CD4-positive, alpha-beta T cell treated with Interleukin-17A for 1 hour (primary cell): ENCODE data around the gene PYGO2.

Source experiments
- DNase-seq: peaks from one replicate; pipeline ENCODE4 v3.0.0-alpha.2; 2020

PYGO2 gene

GRCh38 chr1:154959426-154959780 lies 2.2 kb downstream of the PYGO2 start:
- DNase-seq: no peak

DNA sequence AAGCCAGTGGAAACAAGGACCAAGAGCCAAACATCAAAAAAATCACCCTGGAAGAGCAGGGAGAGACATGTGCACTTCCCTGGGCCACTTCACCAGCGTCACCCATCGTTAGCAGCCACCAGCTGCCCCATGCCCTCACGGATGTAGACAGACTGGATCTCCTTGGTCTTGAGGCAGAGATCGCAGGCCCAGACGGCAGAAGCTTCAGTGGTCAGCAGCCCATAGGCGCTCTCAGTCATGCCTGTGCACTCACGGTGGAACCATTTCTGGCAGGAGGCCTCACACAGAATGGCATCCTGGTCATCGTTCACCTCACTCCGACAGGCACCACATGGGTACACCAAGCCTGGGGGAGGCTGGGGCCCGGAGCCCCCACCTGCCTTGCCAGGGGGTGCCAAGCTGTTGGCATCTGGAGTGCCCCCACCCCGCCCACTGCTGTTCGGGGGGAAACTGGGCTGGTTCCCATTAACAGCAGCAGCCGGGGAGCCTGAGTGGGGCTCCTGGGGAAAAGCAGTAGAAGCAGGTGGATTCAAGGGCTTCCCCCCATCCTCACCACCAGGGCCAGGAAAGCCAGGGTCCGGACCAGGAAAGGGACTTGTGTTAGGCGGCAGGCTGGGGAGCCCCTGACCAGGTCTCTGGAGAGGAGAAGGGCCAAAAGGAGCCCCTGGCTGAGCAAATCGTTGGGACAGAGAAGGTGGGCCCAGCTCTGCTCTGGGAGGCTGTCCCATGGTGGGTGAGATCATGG lies 2.7 kb downstream of the PYGO2 start:
- DNase-seq: no peak

DNA sequence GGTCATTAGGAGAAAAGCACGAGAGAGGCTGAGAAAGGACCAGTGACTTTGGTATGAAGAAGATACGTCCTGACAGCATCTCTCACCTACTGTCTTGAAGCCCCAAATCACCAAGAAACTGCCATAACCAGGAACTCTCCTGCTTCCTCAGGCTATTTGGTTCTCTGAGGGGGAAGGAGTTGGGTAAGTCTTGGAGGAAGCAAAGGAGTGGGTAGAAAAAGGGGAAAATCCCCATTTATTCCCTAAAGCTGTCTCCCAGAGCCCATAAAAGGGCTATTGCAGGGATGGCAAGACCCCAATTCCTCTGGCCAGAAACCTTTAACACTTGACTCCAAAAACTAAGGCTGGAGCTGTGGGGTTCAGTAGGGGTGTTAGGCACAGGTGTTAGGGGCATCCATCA lies 3.5 kb downstream of the PYGO2 start:
- no peak for DNase-seq

DNA sequence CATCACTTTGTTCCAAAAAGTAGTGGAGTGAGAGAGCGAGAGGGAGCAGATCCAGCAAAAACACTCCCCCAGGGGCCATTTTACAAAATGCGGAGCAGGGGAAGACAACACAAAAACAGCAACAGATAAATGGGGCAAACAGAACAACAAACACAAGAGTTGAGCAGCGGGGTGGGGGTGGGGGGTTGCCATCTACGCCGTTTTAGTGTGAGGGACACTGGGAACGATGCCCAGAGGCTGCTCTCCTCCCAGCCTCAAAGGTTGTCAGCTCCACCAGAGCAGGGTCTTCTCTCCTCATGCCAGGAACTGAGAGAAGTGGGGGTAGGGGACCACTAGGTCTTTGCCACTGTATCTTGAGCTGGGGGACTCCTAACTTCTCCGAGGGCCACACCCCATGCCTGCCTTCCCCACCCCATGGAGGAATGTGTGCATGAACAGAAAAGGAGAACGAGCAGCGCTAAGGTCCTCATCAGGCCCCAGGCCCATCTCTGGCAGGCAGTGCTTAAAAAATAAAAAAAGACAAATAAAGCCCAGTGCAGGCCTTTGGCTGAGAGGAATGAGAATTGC lies 4.4 kb downstream of the PYGO2 start:
- DNase-seq: no peak

GRCh38 chr1:154956544-154956941 lies 5.0 kb downstream of the PYGO2 start:
- no peak for DNase-seq

DNA sequence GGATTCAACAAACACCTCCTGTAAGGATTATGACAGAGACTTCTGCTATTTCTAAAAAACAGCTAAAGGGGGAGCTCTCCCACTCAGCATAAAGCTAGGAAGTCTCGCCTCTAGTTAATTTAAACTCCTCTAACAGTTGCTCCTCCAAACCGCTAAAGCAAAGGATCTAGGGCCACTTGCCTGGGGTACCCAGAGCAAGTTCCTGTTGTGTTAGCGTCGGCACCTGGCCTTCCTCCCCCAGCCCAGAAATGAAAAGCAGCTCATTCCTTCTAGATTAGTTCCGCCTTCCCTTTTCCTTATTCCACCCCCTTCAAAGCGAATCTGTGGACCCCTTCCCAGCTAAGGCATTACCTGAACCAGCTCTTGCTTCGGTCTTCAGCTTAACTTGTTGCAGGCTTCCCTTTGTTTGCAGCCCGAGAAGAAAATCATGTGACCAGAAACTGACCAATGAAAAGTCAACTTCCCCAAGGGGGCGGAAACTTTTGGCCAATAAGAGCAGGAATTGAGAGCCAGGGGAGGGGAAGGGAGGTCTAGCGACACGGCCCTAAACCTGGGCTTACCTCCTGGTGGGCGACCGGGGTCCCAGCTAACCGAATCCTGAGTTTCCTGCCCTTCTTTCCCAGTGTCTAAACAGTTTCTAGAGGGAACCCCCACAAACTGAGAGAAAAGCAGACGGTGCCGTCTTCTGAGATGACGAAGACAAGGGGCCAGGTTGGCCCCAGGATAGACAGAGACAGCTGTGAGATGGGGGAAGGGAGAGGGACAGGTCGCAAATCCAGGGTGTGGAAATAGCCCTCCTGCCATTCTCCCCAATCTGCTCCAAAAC lies 5.7 kb downstream of the PYGO2 start, which contains the start of gene PBXIP1:
PBXIP1 (minus strand) TSS at position 382 of the 826 bp plus-strand sequence. CDS start 2,378 bp downstream, outside the sequence.
- peak; percentile 97 for DNase-seq

DNA sequence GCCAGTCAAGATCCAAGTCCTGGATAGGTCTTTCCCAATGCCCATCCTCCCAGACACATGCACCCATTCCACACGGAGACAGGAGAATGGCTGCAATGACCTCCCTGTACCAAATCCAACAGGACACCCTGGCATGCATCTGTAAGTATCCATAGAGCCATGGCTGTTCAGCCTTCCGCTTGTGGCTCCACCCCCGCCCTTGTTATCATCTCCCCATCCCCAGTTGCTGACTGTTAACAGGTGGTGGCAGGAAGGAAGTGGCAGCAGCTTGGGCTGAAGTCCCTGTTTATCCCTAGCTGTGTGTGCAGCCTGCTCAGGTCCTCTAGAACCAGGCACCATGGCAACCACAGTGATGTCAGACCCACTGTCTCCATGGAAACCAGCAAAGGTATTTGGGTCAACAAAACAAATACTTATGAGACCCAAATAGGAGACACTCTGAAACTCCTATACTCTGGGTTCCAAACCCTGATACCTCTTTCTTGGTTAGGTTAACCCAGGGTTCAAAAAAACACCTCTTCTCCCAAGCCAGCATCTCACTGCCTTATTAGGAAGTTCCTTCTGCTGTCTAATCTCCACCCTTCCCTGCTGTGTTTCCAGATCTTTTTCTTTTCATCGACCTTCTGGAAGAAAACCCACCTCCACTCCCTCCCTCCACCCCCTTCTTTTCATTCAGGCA lies 6.4 kb downstream of the PYGO2 start:
- DNase-seq: peak; percentile 99

DNA sequence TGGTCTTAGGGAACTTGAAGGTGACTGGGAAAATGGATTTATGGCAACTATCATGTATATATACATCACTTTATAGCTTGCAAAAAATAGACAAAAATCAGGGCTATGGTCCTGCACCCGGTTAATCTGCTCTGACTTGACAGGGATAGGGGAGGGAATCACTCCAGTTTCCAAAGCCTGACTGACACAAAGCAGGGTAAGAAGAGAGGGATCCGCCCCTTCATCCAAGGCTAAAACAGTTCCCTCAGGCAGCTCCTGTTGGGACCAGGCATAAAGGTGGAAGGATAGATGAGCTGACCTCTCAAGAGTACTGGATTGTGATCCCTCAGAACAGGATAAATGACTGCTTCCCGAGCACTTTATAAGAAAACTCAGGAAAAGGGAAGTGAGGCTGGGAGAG lies 7.0 kb downstream of the PYGO2 start:
- DNase-seq: peak; percentile 38

DNA sequence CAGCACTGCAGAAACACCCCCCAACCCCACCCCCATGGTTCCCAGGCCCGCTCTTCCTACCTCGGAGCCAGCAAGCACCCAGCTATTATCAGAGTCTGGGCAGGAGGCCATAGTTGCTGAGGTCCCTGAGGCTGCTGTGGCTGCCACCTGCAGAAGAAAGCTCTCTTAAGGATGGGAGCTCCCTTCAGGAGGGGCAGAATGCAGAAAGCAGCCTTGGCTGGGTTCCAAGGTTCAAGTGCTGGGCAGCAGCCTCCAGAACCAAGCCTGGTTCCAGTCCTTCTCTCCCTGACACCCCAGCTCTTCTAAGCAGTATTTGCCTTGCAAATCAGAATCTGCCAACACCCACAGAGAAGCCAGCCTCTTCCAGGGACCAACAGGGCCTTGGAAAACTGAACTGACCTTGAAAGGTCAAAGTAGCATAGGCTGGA lies 8.0 kb downstream of the PYGO2 start:
- DNase-seq: peak; percentile 38

DNA sequence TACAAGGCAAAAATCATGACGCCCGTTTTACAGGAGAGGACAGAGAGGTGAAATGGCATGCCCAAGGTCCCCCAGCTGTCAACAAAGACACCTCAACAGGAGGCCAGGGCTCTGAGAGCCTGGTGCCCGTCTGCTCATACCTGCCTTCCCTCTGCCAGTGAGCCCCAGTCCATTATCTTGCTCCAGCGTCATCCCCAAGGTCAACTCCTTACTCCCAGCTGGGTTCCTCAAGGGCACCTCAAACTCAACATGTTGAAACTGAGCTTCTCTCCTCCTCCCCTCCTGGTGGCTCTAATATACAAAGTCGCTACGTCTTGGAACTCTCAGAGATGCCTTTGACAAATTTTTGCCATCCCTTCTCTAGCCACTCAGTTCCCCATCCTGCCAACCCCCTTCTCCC lies 8.9 kb downstream of the PYGO2 start:
- no peak for DNase-seq

GRCh38 chr1:154951901-154952657 lies 9.5 kb downstream of the PYGO2 start:
- DNase-seq: peak; percentile 85

GRCh38 chr1:154948079-154948478 lies 13.5 kb downstream of the PYGO2 start:
- DNase-seq: no peak

DNA sequence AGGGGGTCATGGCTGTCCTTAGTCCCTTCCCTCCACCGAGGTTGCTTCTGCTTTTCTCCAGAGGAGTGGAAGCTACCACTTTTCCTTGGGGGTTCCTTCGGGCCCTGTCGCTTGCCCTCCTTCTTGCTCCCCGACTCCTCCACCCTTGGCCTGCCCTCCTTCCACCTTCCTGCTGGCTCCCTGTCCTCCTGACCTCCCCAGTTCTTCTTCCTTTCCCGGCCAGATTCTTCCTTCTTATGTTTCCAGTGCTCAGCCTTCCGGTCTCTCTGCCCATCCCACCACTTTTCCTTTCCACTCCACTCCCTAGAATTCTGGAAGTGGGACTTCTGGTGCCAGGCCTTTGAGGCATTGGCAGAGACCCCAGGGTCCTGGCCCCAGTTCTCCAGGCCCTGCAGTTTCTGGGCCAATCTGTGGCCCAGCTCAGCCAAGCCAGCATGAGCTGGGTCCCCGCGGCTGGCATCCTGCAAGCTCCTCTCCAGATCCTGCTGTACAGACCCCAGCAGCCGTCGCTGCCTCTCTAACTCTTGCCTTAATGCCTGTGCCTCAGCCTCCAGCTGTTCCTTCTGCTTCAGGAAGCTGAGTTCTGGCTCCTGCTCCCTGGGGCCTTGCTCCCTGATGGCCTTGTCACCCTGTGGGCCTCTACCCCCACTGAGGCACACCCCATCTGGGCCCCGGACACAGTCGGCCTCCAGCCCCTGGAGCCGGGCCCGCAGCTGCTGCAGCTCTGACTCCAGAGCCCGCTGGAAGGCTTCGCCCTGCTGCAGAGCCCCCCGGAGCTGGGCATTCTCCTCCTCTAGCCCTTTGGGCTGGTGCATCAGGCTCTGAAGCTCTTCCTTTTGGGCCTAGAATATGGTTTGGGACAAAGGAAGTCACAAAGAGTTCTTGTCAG lies 15.4 kb downstream of the PYGO2 start:
- DNase-seq: no peak

DNA sequence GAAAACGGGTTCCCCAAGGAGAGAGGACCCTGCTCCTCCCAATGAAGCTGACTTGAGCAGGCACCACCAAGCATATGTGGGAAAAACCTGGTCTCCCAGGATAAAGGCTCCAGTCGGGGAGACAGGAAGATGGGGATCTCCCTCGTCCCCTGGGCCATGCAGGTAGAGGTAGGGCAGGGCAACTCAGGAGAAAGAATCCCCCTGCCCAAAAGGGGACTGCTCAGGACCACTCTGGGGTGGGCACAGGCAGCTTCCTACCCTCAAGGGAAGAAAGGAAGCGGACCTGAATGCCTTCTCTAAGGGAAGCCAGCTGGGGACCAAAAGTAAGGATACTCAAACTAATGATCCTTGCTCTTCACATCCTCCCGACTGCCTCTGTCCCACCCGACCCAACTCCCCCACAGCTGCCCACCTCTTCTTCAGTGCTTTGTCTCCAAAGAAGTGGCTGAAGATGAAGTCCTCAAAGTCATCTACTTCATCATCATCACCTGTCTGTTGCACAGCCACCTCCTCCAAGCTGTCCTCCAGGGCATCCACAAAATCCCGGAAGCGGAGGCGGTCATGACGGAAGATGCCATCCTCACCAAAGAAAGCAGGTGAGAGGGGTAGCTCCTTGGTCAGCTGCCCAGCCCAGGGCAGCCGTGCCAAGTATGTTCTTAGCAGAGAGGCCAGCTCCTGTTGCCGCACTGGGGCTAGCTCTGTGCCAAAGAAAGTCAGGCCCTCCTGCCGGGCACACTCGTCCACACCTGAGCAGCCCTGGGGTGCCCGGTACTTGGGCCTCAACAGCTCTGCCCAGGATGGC lies 16.2 kb downstream of the PYGO2 start:
- DNase-seq: no peak

GRCh38 chr1:154944401-154945159 lies 17.0 kb downstream of the PYGO2 start:
- no peak for DNase-seq

DNA sequence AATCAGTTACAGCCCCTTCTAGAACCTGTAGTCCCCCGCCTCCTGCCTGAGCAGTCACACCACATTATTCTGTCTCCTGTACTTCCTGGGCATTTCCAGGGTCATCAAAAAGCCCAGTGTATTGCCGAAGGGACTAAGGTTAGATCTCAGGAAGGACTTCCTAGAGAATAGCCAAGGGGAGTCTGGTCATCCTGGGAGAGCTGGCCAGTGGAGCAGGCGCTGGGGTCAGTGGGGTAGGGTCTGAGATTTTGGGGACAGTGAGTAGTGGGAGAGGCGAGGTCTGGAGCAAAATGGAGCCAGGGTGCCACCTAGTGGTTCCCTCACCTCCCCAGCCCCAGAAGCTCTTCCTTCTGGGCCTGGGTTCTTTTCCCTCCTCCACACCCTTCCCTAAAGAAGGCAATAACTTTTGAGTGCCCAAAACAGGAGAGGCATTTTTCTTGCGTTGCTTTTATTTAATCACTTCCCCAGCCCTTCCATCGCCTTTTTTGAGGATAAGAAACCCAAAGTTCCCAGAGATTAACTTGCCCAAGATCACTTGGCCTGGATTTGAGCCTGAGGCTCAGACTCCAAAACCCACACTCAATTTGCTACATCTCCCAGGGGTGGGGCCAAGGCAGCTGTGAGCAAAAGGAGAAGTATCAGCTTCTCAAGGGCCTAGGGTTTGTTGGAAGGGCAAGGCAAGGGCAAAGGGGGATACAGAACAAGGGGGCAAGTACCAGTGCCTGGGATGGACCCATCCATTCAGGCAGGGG lies 17.8 kb downstream of the PYGO2 start:
- DNase-seq: peak; percentile 53

- DNase-seq: no peak
Observed at GRCh38 chr1:154941333-154942013, 20.1 kb downstream of the PYGO2 start.

DNA sequence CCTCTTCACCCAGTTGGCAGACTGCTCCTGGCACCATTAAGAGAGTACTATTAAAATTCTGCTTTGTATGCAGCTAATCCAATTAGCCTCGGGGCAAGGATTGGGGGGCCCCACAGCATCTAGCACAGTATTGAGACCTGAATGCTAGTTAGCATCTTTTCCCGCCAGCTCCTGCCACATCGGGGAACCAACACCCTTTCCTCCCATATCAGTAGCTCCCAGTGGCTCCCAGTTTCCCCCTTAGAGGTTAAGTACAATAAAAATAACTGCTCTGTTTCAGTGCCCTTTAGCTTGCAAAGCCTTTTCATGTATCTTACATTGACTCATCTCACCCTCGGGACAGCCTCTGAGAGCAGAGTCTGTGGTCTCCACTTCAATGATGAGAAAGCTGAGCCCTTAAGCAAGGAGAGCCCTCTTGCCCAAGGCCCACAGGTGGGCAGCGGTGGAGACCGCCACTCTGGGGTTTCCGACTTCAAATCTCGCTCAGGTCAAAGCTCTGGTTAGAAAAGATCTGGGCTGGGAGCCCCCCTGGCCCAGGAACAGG lies 20.9 kb downstream of the PYGO2 start:
- peak; percentile 37 for DNase-seq
